NCI-H2107 treated with DMSO at 0.1 percent for 48 hours (cell line): ENCODE results near the gene POLR3K.
"Not testable (repeated sequence)": the region's sequence is repeated elsewhere in the genome, so short reads cannot be mapped to it uniquely, and the experiment has no call there.

Experiments used
- DNase-seq: peaks from one replicate; lab custom pipeline; 2025; ENCODE audit not compliant: unreplicated experiment; lab: John Stamatoyannopoulos, UW

The POLR3K gene

DNA sequence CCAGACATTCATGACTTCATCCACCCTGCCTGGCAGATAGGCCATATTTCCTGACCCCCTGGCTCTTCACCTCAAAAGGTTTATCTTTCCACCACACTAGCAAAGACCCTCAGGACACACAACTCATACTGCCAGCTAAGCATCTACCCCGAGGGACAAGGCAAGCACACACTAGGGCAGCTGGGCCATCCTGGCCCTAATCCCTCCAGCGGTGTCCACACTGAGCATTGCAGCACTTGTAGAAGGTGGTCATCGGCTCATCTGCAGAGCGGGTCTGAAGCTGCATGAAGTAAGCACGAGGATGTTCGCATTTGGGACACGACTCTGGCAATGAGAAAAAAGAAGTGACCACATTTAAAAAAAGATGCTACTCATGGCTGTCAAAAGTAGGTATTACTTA, 6.2 kb downstream of the POLR3K start:
- DNase-seq = no peak

DNA sequence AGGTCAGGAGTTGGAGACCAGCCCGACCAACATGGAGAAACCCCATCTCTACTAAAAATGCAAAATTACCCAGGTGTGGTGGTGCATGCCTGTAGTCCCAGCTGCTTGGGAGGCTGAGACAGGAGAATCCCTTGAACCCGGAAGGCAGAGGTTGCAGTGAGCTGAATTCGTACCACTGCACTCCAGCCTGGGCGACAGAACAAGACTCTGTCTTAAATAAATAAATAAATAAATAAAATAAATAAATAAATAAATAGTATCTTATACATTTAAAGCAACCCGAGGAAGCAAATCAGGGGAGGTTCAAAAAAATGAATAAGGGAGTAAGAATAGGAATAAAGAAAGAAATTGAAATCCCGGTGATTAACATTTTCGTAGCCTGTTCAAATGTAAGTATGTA, 6.9 kb downstream of the POLR3K start:
- not testable (repeated sequence) for DNase-seq

DNA sequence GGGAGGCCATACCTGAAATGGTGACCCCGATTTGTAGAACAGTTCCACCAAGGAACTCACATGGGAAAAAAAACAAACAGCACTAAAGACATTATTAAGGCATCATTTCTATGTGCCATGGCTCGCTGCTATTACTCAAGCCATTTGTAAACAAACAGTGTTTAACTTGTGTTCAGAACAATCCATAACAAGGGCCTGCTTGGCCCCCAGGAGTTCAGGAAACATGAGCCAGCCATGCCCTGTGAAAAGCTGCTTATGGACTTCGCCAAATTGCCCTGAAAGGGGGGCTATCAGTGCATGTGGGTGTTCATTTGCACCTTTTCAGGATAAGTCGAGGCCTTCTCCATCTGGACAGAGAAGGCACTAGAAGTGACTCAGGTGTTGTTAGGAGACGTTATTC, 8.0 kb downstream of the POLR3K start:
- no peak for DNase-seq

DNA sequence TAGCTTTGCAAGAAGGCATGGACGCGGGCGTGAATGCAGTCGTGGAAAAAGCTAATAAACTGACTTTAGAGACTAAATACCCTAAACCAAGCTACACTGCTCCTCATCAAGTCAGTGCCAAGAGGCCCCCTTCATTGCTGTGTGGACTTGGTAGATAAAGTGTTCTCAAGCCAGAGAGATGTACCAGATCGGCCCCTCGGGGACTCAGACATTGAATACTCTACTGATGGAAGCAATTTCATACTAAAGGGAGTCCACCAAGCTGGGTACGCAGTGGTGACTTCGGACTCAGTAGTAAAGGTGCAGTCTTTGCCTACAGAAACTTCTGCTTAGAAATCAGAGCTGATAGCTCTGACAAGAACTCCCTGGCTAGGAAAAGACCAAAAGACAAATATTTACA, 8.8 kb downstream of the POLR3K start:
- no peak for DNase-seq

DNA sequence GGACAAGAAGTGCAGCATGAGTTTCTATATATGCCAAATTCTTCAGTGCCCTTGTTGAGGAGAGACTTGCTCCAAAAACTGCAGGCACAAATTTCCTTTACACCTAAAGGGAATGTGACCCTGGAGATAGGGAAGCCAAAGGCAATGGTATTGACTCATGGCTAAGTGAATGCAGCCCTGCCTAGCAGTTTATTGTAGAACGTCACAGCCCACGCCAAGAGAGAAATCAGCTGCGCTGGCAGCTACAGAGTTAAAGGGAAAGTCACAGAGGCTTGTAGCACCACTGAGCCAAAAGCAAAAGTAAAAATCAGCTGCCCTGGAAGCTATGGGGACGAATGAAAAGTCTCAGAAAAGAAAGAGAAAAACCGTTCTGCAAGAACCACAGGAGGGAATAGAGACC, 10.1 kb downstream of the POLR3K start:
- no peak for DNase-seq

DNA sequence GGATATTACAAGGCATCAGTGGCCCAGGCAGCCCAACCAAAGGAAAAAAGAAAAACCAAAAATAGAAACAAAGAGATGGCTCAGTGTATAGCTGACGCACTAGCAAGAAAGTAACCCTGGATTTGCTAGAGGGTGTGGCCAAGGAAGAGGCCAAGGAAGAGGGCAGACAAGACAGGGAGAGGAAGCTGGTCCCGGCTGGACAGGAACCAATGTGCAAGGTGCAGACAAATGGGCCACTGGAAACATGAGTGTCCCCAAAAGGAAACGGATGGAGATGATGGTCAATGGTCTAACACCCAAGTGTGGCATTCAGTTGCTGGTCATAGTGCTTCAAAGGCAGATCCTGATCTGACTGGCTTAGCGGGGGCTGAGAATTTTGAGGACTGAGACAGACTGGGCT, 10.7 kb downstream of the POLR3K start:
- DNase-seq = no peak

DNA sequence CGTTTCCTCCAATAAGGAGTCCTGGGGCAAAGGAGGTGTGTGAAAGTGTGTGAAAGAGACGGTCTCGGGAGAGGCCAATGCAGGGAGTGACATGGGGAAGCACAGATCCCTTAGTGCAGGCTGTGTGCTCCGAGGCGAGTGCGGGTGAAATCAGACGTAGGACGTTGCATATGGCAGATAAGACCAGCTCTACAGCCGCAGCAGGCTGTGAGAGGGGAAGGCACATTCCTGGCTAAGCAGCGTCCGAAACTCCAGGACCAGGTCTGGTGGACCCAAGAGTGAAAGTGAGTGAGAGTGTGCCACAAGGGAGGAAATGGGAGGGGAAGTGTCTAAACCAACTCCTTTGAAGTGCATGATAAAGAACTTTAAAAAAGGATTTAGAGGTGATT, 11.3 kb downstream of the POLR3K start:
- no peak for DNase-seq

DNA sequence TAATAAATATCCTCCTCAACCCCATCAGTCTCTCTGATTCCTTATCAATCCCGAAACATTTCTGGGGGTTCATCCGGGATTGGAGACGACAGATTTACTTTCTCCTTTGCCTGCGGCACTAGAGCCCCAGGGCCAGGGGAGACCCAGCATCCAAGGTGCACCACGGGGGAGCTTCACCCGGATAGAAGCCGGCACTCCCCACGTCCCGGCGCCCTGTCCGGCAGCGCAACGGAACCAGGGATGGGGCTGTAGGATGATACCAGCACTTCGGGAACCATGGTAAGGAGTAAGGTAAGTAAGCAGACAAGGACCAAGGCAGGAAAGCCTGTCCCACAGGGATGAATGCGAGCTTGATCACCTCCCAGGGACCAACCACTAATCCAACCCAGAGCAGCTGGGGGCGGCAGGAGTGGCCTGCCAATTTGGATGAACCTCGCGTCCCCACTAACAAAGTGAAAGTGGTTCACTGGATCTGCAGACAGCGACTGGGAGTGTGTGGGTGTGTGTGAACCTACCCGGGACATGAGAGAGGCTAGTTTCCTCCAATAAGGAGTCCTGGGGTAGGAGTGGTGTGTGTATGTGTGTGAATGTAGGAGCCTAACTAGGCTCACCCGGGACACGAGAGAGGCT, 11.9 kb downstream of the POLR3K start:
- DNase-seq = no peak

DNA sequence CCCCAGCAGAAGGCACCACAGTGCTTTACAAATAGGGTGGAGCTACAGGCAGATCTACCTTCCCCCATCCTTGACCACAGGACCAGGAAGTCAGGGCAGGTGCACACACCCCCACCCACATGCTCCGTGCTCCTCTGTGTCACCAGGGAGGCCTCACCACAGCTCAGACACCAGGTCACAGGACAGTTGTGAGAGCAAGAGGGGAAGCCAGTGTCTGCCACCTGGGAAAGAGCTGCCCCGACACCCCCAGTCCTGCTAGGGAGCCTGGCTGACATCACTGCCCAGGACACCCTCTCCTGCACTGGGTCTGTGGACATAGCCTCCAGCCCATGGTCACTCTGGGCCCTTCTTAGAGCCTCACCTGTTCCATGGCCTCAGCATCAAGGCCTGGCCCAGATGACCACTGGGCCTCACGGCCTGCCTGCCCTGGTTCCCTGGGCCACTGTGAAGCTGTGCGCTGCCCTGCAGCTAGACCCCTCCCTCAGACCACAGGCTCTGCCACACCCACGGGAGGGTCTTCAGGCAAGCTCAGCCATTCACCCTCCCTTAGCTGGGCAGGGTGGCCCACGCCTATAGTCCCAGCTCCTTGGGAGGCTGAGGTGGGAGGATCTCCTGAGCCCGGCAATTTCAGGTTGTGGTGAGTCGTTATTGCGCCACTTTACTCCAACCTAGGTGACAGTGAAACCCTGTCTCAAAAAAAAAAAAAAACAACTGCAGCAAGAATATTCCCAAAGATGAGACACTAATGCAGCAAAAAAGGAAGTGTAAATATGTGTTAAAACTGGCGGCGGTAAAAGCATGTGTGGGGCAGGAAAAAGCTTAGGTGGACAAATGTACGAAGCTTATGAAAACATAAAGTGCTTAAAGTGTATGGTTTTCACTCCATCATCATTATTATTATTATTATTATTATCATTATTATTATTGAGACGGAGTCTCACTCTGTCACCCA, 14.2 kb downstream of the POLR3K start:
- peak; percentile 47 for DNase-seq

DNA sequence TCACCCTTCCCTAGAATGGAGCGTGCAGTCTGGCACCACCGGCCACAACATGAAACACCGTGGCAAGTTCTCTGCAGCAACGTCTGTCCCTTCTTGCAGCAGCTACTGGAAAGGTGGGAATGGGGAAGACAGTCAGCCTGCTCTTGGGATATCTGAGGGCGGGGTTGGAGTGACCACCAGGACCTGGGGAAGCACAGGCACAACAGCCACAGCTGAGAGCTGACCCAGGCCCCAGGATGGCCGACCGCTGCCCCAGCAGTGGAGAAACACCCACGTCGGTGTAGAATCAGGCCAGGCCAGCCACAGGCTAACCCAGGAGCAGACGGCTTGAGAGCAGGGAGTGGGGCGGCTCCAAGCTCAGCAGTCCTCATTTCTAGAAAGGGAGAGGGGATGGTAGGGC, 15.2 kb downstream of the POLR3K start:
- not testable (repeated sequence) for DNase-seq

DNA sequence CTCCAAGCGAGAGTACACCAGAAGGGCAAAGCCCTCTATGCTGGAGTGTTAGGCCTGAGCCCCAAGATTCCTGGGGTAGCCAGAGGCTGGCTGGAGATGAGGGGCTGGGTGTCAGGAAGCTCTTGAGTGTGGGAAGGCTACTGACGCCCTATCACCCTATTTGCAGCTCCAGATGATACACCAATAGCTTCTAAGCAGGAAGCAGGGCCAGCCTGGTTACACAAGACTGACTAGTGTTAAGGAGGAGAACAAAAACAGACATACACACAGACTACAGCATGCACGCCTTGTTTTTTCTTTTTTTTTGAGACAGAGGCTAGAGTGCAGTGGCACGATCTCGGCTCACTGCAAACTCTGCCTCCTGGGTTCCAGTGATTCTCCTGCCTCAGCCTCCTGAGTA, 15.9 kb downstream of the POLR3K start:
- no peak for DNase-seq

DNA sequence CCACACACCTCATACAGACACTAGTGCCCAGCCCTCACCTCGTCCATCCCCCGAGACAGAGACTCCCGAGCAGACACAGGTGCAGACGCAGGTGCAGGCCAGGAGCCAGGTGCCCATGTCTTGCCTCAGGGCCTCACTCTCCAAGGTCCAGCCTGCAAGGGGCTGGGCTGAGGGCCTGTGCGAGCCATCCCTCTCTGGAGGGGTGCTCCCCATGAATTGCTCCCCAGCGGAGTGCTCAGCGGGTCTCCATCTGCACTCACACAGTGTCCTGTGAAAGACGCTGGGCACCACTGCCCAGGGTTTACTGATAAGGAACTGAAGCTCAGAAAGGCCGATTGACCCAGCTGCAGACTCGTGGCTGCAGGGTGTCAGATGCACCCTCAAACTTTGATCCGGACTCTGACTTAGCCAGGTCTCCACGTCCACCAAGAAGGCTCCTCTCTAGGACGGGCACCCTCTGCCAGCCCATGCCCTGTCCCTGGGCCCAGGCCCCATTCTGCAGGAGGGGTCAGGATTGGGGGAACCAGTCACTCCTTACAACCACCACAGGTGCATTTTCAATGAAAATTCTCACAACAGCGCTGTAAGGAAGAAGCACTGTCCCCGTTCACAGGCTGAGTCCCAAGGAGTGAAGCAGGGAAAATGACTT, 16.9 kb downstream of the POLR3K start:
- DNase-seq = no peak

DNA sequence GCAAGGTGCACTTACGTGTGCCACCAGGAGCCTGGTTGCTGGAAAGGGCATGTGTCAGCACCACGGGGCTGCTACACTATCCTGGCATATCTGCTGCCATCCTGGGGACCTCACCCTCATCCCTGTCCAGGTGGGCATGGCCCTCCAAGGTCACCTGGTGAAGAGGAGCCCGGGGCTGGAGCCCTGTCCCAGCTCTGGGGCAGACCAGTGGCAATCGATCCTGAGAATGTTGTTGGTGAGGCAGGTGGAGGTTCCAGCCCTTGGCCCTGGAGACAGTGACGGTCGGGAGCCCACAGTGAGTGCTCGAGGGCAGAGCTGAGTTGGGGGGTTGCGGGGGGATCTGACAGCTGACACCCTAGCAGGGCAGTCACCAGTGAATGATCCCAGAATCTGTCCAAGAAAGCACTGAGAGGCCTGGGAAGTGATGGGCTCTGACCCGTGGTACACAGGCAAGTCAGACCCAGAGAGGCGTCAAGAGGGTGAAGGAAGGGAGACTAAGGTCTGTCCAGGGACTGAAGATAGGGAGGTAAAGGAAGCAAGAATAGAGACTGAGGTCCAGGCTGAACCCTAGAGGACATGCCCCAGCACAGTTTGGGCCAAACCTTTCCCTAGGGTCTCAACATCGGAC, 17.6 kb downstream of the POLR3K start:
- no peak for DNase-seq

DNA sequence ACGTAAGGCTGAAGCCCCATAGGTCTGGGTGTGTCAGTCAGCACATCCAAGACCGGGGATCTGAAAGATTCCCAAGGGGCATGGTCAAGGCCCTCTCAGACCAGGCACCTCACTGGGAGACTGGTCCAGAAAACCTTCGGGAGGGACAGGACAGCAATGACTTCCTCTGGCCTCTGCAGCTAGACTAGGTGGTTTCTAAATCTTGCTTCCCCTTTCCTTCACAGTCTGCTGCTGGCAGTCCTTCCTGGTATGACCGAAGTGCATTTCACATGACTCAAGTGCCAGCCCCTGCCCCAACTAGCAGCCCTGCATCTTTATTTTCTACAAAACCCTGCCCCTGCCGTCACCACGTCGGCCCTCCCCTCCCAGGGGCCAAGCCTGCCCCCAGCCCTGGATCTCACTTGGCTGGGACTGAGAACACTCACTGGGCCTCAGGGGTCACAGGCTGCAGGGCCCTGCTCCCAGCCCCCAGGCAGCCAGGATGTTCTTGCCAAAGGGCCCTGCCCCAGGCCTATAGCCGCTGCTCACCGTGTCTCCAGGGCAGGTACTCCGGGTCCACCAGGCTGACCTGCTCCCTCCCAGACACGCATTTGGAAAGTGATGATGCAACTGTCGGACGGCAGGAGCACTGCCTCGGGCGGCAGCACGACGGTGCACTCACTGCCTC, 18.3 kb downstream of the POLR3K start:
- no peak for DNase-seq

DNA sequence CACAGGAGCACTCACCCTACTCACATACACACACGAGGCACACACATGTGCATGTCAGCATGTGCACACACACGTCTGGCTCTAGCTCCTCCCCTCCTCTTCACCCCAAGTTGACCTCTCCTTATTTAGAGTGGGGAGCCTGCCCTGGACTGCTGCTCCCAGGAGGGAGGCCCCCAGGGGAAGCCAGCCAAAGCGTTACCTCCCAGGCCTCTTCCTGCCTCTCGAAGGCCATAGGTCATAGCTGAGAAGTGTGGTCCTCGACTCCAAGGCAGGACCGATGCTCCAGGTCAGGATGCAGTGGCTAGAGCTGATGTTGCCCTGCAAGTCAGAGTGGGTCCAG, 18.8 kb downstream of the POLR3K start:
- DNase-seq = no peak

DNA sequence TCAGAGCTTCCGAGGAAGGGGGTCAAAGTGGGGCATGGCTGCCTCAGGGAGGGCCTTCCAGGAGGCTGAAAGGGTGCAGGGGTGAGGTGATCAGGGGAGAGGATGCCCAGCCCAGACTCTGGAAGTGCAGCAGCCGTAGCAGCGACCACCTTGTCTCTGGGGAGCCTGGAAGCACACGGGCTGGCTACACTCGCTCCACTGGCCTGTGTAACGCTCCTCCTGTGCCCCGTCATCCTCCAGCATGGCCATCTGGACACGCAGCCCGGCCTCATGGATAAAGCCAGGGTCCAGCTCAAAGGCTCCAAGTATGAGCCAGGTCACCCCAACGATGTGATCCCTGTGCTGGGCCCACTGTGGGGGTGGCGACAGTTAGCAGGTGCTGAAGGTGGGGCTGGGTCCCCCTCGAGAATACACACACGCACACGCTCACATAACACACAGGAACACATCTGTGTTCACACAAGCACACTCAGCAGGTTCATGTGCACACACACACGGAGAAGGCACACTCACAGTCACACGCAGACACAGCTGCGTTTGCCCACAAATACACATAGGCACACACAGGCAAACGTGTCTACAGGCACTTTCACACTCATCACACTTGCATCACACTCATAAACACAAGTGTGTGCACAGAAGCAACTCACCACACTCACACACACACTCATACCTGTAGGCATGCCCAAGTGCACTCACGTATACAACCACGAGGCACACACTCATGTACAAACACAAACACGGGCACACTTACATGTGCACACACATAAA, 19.3 kb downstream of the POLR3K start:
- no peak for DNase-seq

DNA sequence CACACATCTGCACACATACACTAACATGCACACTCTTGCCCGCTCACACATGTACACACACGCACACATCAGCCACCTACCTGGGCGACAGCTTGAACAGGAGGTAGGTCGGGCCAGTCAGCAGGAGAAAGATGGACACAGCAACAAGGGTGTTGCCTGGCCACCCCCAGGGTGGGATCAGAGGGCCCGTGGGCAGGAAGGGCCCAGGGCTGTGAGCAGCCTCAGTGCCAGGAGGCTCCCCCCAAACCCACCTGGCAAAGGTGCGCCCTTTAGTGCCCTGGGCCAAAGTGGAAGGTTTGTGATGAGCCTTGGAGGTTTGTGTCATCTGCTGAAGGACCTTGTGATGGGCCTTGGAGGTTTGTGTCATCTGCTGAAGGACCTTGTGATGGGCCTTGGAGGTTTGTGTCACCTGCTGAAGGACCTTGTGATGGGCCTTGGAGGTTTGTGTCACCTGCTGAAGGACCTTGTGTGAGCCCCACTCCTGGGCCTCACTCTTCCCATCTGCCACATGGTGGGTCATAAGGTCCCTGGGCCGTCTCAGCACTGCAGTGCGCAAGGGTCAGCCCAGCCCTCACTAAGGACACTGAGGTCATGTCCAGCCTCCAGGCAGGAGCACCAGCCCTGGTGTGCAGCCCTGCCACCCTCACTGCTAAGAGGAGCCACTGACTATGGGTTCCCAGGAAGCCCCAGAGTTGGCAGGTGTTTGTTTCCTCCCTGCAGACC, 20.1 kb downstream of the POLR3K start:
- DNase-seq = not testable (repeated sequence)

DNA sequence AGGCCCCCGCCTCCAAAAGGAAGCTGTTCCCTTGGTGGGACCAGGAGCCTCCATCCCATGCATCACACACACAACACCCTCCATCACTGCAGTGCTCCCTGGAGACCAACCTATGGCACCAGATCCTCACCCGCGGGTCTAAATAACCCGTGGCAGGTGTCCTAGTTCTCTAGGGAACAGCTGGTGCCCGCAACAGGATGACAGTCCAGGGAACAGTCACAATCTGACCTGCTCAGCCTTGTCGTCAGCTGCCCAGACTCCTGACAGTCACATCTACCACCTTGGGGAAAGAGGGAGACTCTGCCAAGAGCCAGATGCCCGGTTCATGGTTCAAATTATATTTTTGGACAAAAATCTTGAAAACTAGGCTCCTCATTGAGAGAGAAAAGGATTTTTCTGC, 22.8 kb downstream of the POLR3K start:
- DNase-seq = not testable (repeated sequence)

DNA sequence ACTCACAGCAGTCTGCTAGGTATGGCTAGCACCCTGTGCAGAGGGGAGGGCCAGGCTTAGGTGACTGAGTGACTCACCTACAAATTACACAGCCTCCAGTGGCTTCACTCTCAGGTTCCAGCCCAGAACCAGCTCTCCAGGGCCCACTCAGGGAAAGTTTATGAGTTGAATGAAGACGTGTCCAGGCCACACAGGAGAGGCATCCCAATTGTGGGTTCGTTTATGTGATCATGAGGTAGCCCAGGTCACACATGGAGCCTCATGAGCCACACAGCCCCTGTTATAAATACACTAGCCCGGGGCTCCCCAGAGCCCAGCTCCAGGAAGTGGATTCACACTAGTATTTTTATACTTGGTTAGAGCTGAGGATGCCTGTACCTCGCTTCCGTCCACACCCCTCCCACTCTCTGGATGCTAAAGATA, 27.5 kb downstream of the POLR3K start:
- DNase-seq = not testable (repeated sequence)

DNA sequence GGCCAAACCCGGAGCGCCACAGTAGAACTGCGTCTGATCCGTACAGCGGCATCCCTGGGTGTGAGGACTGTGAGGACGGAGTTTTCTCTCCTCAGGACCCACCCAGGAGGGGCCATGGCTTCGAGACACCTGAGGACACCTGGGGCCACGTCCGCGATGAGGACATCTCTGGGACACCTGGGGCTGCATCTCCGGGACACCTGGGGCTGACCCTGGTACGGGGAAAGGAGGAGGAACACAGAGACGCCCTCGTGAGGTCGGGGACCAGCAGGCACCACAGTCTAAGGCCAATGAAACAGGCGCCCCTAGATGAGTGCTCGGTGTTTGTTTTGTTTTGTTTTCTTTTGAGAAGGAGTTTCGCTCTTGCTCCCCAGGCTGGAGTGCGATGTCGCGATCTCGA, 29.3 kb downstream of the POLR3K start:
- DNase-seq = not testable (repeated sequence)
